Activated CD4-positive, alpha-beta memory T cell treated with anti-CD3 and anti-CD28 coated beads for 36 hours (primary cell): ENCODE results near the gene SCMH1. TPM values are rescaled to one million over a fixed set of nuclear protein-coding genes. Genes with fewer than 3 reads are reported as not detected.
A peak's percentile ranks its signal among the peaks of the same experiment; 100 is the strongest.

Source experiments
- CTCF ChIA-PET: fragments of 350-600 bp; sonication (Branson Sonifier 250); formaldehyde crosslinking; loops from one replicate; lab custom pipeline; 2021; ENCODE audit warnings: antibody characterized with exemption, inconsistent platforms; lab: Charles Lee
- POLR2A ChIA-PET: fragments of 350-600 bp; sonication (Branson Sonifier 250); formaldehyde crosslinking; loops from one replicate; lab custom pipeline; 2021; ENCODE audit warnings: antibody characterized with exemption; lab: Charles Lee
- DNase-seq: peaks from one replicate; pipeline ENCODE4 v3.0.0-alpha.2; 2020
- H3K27ac Mint-ChIP-seq: one replicate; pipeline ENCODE4 v1.8.0; 2021; ENCODE audit warnings: mixed read lengths
- H3K27me3 Mint-ChIP-seq: one replicate; pipeline ENCODE4 v1.8.0; 2021; ENCODE audit warnings: mixed read lengths
- H3K36me3 Mint-ChIP-seq: one replicate; pipeline ENCODE4 v1.8.0; 2021; ENCODE audit warnings: mixed read lengths
- H3K4me1 Mint-ChIP-seq: one replicate; pipeline ENCODE4 v1.8.0; 2021; ENCODE audit warnings: low read depth, mixed read lengths
- H3K4me3 Mint-ChIP-seq: one replicate; pipeline ENCODE4 v1.8.0; 2021; ENCODE audit warnings: mild to moderate bottlenecking, mixed read lengths
- H3K9me3 Mint-ChIP-seq: one replicate; pipeline ENCODE4 v1.8.0; 2021; ENCODE audit warnings: mixed read lengths
- intact Hi-C: fragments of 100-400 bp; cut with micrococcal nuclease; formaldehyde crosslinking; loops from one replicate; pipeline ENCODE4 v1.15.1; 2023
- total RNA-seq, 2 experiments: library from RNA; stranded (reverse); gene quantifications; one replicate each; pipeline ENCODE4 v1.2.3, GENCODE V29; 2021

Gene SCMH1
- total RNA-seq, 2 experiments from 2014 or later = 17.7 to 20.7 TPM

GRCh38 chr1:41246568-41246967 lies 4.5 kb upstream of the SCMH1 start:
- H3K9me3 Mint-ChIP-seq = no peaks in the 10 kb centered on the region
- ChIA-PET CTCF (interaction anchor here (0.5 kb wide), 1 partner anchor 29 kb away, joined by 3 read pairs; no protein-coding TSS in a partner anchor), POLR2A (no interaction called here)
- intact Hi-C loops = no loop called here
- H3K4me3 Mint-ChIP-seq = no peak overlapping the region
- no peak overlapping the region for H3K27ac Mint-ChIP-seq
- DNase-seq = no peak
- H3K36me3 Mint-ChIP-seq = no peaks in the 10 kb centered on the region
- H3K27me3 Mint-ChIP-seq = no peaks in the 10 kb centered on the region
- peaks cover 7% of the 10 kb centered on the region for H3K4me1 Mint-ChIP-seq

- ChIA-PET POLR2A (no interaction called here), CTCF (no interaction called here)
- H3K27me3 Mint-ChIP-seq = no peaks in the 10 kb centered on the region
- H3K4me3 Mint-ChIP-seq = no peak overlapping the region
- no peaks in the 10 kb centered on the region for H3K9me3 Mint-ChIP-seq
- peaks cover 3% of the 10 kb centered on the region for H3K36me3 Mint-ChIP-seq
- no peak overlapping the region for H3K27ac Mint-ChIP-seq
- intact Hi-C loops = no loop called here
- no peak for DNase-seq
- H3K4me1 Mint-ChIP-seq = peaks cover 7% of the 10 kb centered on the region
These were observed 3.6 kb upstream of the SCMH1 start for GRCh38 chr1:41245659-41246058.

DNA sequence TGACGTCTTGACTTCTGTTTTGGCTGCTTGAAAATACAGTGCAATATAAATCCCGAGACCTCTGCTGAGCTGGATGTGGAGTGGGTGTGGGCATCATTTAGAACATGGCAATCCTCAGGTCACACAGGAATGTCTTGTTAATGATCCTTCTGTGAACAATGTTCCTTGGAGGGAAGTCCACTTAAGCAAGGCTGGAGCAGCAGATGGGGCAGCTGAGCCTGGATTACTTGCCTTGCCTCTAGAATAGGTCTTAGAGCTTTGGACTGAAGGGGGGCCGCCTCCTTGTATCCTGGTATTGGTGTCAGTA lies 926 bp upstream of the SCMH1 start:
- CTCF ChIA-PET = interaction anchor here (1.5 kb wide), 1 partner anchor 175 kb away, joined by 3 read pairs; no protein-coding TSS in a partner anchor
- Mint-ChIP-seq H3K36me3 (peaks cover 3% of the 10 kb centered on the region), H3K27me3 (no peaks in the 10 kb centered on the region), H3K9me3 (no peaks in the 10 kb centered on the region), H3K27ac (peak overlapping the region; percentile 73), H3K4me1 (peaks cover 7% of the 10 kb centered on the region), H3K4me3 (peak overlapping the region; percentile 71)
- intact Hi-C loops = loop anchor here (5.0 kb wide), 2 partner anchors 241 to 261 kb away; no protein-coding TSS in a partner anchor
- DNase-seq = no peak
- POLR2A ChIA-PET = no interaction called here

DNA sequence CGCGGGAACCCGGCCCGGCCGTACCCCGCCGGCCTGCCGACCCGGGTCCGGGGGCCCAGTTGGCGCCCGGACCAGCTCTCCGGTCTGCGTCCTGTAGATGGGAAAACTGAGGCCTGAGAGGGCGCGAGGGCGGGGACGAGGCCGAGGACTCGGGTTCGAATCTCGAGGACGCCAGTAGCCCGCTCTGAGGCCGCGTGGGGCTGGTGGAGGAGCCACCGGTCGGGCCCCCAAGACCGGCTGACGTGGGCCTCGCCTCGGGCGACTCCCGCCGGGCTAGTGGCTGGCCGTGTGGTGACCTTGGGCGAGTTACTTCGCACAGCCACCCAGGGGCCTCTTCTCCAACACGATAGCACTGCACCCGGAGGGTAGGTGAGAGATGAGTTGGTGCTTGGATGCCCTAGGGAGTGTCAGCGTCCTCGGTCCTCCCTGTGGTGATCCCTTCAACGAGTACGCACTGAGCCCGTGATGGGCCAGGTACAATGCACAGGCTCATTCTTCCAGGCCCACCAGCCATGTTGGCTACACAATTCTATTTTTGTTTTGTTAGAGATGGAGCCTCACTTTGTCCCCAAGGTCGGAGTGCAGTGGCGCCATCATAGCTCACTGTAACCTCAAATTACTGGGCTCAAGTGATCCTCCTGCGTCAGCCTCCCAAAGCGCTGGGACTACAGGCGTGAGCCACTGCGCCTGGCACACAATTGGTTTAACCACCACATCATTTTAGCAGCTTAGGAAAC lies 404 bp upstream of the SCMH1 start:
- peak overlapping the region; percentile 71 for H3K4me3 Mint-ChIP-seq
- POLR2A ChIA-PET = interaction anchor here (0.8 kb wide), 1 partner anchor 259 kb away, joined by 3 read pairs; no protein-coding TSS in a partner anchor
- CTCF ChIA-PET = no interaction called here
- peaks cover 9% of the 10 kb centered on the region for H3K4me1 Mint-ChIP-seq
- H3K27me3 Mint-ChIP-seq = no peaks in the 10 kb centered on the region
- no peaks in the 10 kb centered on the region for H3K9me3 Mint-ChIP-seq
- H3K36me3 Mint-ChIP-seq = peaks cover 3% of the 10 kb centered on the region
- peak overlapping the region; percentile 73 for H3K27ac Mint-ChIP-seq
- intact Hi-C loops = loop anchor here (5.0 kb wide), 2 partner anchors 240 to 260 kb away; no protein-coding TSS in a partner anchor
- peak; percentile 27 for DNase-seq

DNA sequence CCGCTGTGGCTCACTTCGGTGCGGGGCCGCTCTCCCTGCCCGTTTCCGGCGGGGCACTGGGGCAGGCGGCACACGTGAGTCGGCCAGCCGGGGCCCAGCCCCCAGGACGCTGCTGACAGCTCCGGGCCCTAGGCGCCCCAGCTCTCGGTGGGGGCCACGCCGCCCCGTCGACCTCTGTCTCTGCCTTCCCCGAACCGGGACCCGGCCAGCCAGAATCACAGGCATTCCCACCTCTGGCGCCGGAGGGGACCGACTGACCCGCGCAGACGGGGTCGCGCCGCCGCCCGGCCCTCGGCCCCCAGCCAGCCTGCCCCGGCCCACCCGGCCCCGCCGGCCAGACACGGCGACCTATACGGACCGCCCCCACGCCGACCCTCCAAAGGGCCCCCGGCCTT lies 755 bp downstream of the SCMH1 start:
- Mint-ChIP-seq H3K27me3 (no peaks in the 10 kb centered on the region), H3K9me3 (no peaks in the 10 kb centered on the region), H3K36me3 (peaks cover 3% of the 10 kb centered on the region), H3K4me3 (peak overlapping the region; percentile 77), H3K27ac (no peak overlapping the region), H3K4me1 (peaks cover 11% of the 10 kb centered on the region)
- DNase-seq = peak; percentile 63
- intact Hi-C loops = loop anchor here (5.0 kb wide), 2 partner anchors 239 to 259 kb away; no protein-coding TSS in a partner anchor
- CTCF ChIA-PET = interaction anchor here (0.9 kb wide), 1 partner anchor 218 kb away, joined by 3 read pairs; no protein-coding TSS in a partner anchor
- POLR2A ChIA-PET = interaction anchor here (0.6 kb wide), 1 partner anchor 678 kb away, joined by 3 read pairs; no protein-coding TSS in a partner anchor

GRCh38 chr1:41240781-41241353 lies 1.2 kb downstream of the SCMH1 start:
- Mint-ChIP-seq H3K4me3 (peak overlapping the region; percentile 77), H3K27me3 (no peaks in the 10 kb centered on the region), H3K36me3 (peaks cover 3% of the 10 kb centered on the region), H3K9me3 (no peaks in the 10 kb centered on the region), H3K4me1 (peaks cover 13% of the 10 kb centered on the region), H3K27ac (peak overlapping the region; percentile 53)
- intact Hi-C loops = loop anchor here (5.0 kb wide), 2 partner anchors 239 to 259 kb away; no protein-coding TSS in a partner anchor
- ChIA-PET CTCF (interaction anchor here (0.6 to 1.1 kb wide), 3 partner anchors 173 to 257 kb away, joined by 3 read pairs; no protein-coding TSS in a partner anchor), POLR2A (interaction anchor here (0.6 kb wide), 1 partner anchor 679 kb away, joined by 3 read pairs; no protein-coding TSS in a partner anchor)
- DNase-seq = no peak

DNA sequence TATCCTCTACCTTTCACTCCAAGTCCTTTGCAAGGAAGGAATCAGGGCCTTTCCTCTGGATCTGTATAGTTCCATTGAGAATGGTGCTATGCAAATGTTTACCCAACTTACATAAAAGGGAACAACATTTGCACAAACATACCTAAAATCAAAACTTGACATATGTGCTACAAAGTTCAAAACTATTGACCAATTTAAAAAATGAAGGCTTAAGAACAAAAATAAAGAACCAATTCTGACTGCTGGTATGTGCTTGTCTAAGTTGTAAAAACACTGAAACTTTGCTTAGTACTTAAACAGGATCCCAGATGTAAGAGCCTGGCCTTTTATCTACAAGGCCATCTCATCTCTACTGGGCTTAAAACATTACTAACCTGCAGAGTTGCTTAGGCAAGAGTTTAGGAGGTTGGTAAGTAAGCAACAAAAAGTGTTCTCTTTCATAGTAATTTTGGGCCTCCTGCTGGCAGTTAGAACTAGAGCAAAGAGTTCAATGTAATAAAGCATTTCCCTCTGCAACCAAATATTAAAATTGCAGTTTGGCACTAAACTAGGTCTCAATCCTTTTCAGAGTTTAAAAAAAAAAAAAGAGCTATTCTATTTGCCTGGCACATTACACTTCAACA lies 2.0 kb downstream of the SCMH1 start:
- CTCF ChIA-PET = interaction anchor here (0.6 to 1.1 kb wide), 3 partner anchors 174 to 256 kb away, joined by 3 read pairs; no protein-coding TSS in a partner anchor
- Mint-ChIP-seq H3K4me1 (peaks cover 13% of the 10 kb centered on the region), H3K9me3 (no peaks in the 10 kb centered on the region), H3K27ac (peak overlapping the region; percentile 38), H3K27me3 (no peaks in the 10 kb centered on the region), H3K36me3 (peaks cover 3% of the 10 kb centered on the region), H3K4me3 (peak overlapping the region; percentile 77)
- DNase-seq = no peak
- intact Hi-C loops = loop anchor here (5.0 kb wide), 2 partner anchors 238 to 258 kb away; no protein-coding TSS in a partner anchor
- POLR2A ChIA-PET = no interaction called here

DNA sequence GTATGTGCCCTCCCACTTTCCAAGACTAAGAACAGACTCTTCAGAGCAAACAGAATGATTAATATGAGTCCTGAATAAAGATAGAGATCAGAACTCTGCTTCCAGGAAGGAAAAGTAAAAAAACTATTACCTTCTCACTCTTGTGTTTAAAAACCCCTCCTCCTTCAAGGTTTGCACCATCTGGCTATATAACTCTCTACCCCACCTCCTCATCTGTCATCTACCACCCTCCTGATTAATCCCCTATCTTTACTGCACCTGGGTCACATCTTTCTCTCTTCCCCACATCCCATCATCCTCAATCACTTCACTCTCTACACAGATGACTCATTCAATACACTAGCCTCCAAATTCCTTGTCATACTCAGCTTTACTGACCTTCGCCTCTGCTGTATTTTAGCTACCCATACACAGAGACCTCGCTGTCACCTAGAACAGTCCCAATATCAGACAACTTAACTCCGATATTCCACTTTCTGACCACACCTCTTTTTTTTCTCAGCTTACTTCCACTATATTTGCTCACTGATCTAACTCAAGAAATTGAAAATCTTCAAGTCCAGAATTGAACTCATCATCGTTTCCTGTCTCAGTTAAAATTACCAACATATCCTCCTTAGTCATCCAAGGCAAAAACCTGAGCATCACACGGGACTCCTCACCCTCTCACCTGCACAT lies 3.7 kb downstream of the SCMH1 start:
- DNase-seq = peak; percentile 30
- CTCF ChIA-PET = no interaction called here
- Mint-ChIP-seq H3K4me3 (no peak overlapping the region), H3K36me3 (peaks cover 3% of the 10 kb centered on the region), H3K27me3 (no peaks in the 10 kb centered on the region), H3K4me1 (peaks cover 15% of the 10 kb centered on the region), H3K9me3 (no peaks in the 10 kb centered on the region), H3K27ac (no peak overlapping the region)
- POLR2A ChIA-PET = no interaction called here
- intact Hi-C loops = no loop called here

- DNase-seq = no peak
- ChIA-PET POLR2A (no interaction called here), CTCF (no interaction called here)
- Mint-ChIP-seq H3K9me3 (no peaks in the 10 kb centered on the region), H3K27ac (no peak overlapping the region), H3K4me1 (peaks cover 7% of the 10 kb centered on the region), H3K27me3 (no peaks in the 10 kb centered on the region), H3K4me3 (no peak overlapping the region), H3K36me3 (peaks cover 3% of the 10 kb centered on the region)
- intact Hi-C loops = no loop called here
These were observed 5.3 kb downstream of the SCMH1 start for GRCh38 chr1:41236781-41237180.

DNA sequence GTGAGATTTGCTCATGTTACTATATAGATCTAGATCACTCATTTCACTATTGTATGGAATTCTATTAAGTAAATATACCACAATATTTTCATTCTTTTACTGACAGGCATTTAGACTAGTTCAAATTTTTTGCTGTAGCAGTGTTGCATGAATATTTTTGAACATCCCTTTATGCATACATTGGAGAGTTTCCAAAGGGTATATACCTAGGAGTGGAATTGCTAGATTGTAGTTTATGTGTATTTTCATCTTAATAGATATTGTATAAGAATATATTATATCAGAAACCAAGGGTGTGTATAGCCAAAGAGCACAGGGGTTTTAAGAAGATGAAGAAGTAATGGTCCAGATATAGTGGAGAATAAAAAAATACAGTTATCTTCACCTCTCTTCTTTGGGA lies 6.2 kb downstream of the SCMH1 start:
- peaks cover 2% of the 10 kb centered on the region for H3K36me3 Mint-ChIP-seq
- H3K27ac Mint-ChIP-seq = no peak overlapping the region
- H3K27me3 Mint-ChIP-seq = no peaks in the 10 kb centered on the region
- CTCF ChIA-PET = no interaction called here
- intact Hi-C loops = no loop called here
- H3K4me3 Mint-ChIP-seq = no peak overlapping the region
- POLR2A ChIA-PET = no interaction called here
- no peak for DNase-seq
- H3K9me3 Mint-ChIP-seq = no peaks in the 10 kb centered on the region
- peaks cover 7% of the 10 kb centered on the region for H3K4me1 Mint-ChIP-seq

DNA sequence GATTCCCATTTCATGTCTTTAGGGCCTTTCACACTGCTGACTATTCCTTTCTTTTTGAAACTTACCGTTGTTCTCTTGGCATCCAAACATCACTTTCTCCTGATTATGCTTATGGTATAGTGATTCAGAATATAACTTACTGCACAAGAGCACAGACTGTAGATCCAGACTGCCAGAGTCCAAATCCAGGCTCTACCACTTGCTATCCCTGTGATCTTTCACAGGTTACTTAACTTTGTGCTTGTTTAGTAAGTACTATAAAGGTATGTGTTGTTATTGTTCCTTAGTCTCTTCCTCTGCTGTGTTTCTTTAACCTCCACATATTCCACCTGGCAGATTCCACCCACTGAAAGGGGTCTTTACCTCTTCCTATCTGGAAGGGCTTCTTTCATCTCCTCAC lies 8.4 kb downstream of the SCMH1 start:
- intact Hi-C loops = no loop called here
- ChIA-PET CTCF (no interaction called here), POLR2A (no interaction called here)
- H3K4me3 Mint-ChIP-seq = no peak overlapping the region
- peaks cover 3% of the 10 kb centered on the region for H3K9me3 Mint-ChIP-seq
- H3K4me1 Mint-ChIP-seq = peaks cover 7% of the 10 kb centered on the region
- no peaks in the 10 kb centered on the region for H3K27me3 Mint-ChIP-seq
- no peak overlapping the region for H3K27ac Mint-ChIP-seq
- DNase-seq = no peak
- peaks cover 4% of the 10 kb centered on the region for H3K36me3 Mint-ChIP-seq
